ENCODE data around the gene PRR7. TPM values are rescaled to one million over a fixed set of nuclear protein-coding genes. Genes with fewer than 3 reads are reported as not detected.
A peak's percentile ranks its signal among the peaks of the same experiment; 100 is the strongest.

The PRR7 gene
- total RNA-seq, 4 donors from 2014 or later = 1.6 to 2.7 (median 2.2) TPM; not detected in 1

- peaks cover 0 to 34% of the 10 kb centered on the region in 2 donors for H3K36me3 ChIP-seq
- peak; percentile 25 for ATAC-seq
- H3K4me1 ChIP-seq = peaks cover 5 to 86% (median 73%) of the 10 kb centered on the region in 3 donors
- H3K9me3 ChIP-seq = no peaks in the 10 kb centered on the region
- no peaks in the 10 kb centered on the region for H3K27me3 ChIP-seq
- no peak for TF ChIP-seq POLR2A (IDR thresholded peaks at IDR 0.05)
- peak in 3 of 4 experiments; percentile 26 to 52 (median 27) for TF ChIP-seq CTCF (IDR thresholded peaks at IDR 0.05)
- peak; percentile 73 for TF ChIP-seq POLR2AphosphoS5 (IDR thresholded peaks at IDR 0.05)
- no peak for TF ChIP-seq EP300 (IDR thresholded peaks at IDR 0.05)
- H3K4me3 ChIP-seq = peak overlapping the region; percentile 80 to 97
- WGBS, 2 donors (ENCODE audit: low coverage in 1 of 2) = 0% methylated on average over 3 of the region's 11 CpGs; no CpG with 5 or more reads in 1 of the 2 donors
- H3K27ac ChIP-seq = peak overlapping the region; percentile 96 to 99 (median 99)
Observed at GRCh38 chr5:177494346-177495195, 48.0 kb downstream of the PRR7 start.

GRCh38 chr5:177495243-177496060 is 48.8 kb downstream of the PRR7 start:
- Histone ChIP-seq H3K9me3 (no peaks in the 10 kb centered on the region), H3K4me1 (peaks cover 5 to 80% (median 66%) of the 10 kb centered on the region in 3 donors), H3K27me3 (no peaks in the 10 kb centered on the region), H3K27ac (peak overlapping the region; percentile 96 to 99 (median 99)), H3K36me3 (peaks cover 0 to 26% of the 10 kb centered on the region in 2 donors), H3K4me3 (peak overlapping the region; percentile 80 to 97)
- WGBS, 2 donors (ENCODE audit: low coverage in 1 of 2) = 40% methylated on average over 3 of the region's 14 CpGs; no CpG with 5 or more reads in 1 of the 2 donors
- peak; percentile 35 to 47 for TF ChIP-seq POLR2A (IDR thresholded peaks at IDR 0.05)
- TF ChIP-seq POLR2AphosphoS5 (IDR thresholded peaks at IDR 0.05) = peak; percentile 80
- TF ChIP-seq EP300 (IDR thresholded peaks at IDR 0.05) = no peak
- peak in 1 of 4 experiments; percentile 3 for TF ChIP-seq CTCF (IDR thresholded peaks at IDR 0.05)
- ATAC-seq = peak; percentile 42

GRCh38 chr5:177496070-177496726 is 49.6 kb downstream of the PRR7 start:
- no peak for TF ChIP-seq EP300 (IDR thresholded peaks at IDR 0.05)
- peak in 3 of 4 experiments; percentile 25 to 64 (median 42) for TF ChIP-seq CTCF (IDR thresholded peaks at IDR 0.05)

DNA sequence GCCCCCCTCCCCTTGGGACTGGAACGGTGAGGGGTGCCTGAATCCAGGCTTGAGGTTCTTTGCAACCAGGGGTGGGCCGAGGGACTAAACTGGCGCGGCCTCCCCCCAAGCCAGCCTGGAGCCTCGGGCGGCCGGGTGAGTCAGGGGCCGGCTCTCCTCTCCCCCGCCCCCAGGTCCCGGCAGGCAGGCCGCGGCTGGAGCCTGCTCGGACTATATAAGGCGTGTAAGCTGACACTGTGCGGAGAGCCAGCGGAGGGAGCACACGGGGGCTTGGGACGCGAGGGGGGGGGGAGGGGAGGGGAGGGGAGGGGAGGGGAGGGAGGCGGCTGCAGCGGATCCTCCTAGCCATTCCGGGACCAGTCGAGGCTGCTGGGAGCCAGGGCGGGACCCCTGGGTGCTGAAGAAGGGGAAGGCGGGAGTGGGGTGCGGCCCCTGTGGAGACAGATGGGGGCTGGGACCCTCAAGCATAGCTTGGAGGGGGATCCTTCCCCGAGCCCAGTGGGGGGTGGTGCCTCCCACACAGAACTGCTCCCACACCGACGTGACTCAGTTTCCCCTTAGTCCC is 50.2 kb downstream of the PRR7 start:
- Histone ChIP-seq H3K9me3 (no peaks in the 10 kb centered on the region), H3K27me3 (no peaks in the 10 kb centered on the region), H3K27ac (peak overlapping the region; percentile 96 to 99 (median 99)), H3K4me3 (peak overlapping the region; percentile 80 to 97), H3K36me3 (peaks cover 0 to 12% of the 10 kb centered on the region in 2 donors), H3K4me1 (peaks cover 5 to 75% (median 60%) of the 10 kb centered on the region in 3 donors)
- peak; percentile 81 for TF ChIP-seq POLR2AphosphoS5 (IDR thresholded peaks at IDR 0.05)
- no peak for TF ChIP-seq EP300 (IDR thresholded peaks at IDR 0.05)
- peak; percentile 31 to 46 for TF ChIP-seq POLR2A (IDR thresholded peaks at IDR 0.05)
- no CpG with 5 or more reads among the region's 29 CpGs for WGBS, 2 donors (ENCODE audit: low coverage in 1 of 2)
- peak; percentile 51 for ATAC-seq

More at GRCh38 chr5:177496070-177496726, 49.6 kb downstream of the PRR7 start:
- Histone ChIP-seq H3K4me1 (peaks cover 5 to 80% (median 65%) of the 10 kb centered on the region in 3 donors), H3K27ac (peak overlapping the region; percentile 96 to 99 (median 99)), H3K9me3 (no peaks in the 10 kb centered on the region), H3K36me3 (peaks cover 0 to 18% of the 10 kb centered on the region in 2 donors), H3K27me3 (no peaks in the 10 kb centered on the region), H3K4me3 (peak overlapping the region; percentile 80 to 97)
- ATAC-seq = no peak
- no CpG with 5 or more reads among the region's 12 CpGs for WGBS, 2 donors (ENCODE audit: low coverage in 1 of 2)
